ENCODE measurements around the gene SH3RF3.

- TF ChIP-seq MAX (IDR thresholded peaks at IDR 0.05) (no peak), CTCF (IDR thresholded peaks at IDR 0.05 in 2 of 3, conservative IDR thresholded peaks at IDR 0.05 in 1 of 3; ENCODE audit: borderline replicate concordance in 1 of 3, insufficient read depth in 1 of 3, low read depth in 2 of 3, low read length in 2 of 3) (no peak), TCF7L2 (IDR thresholded peaks at IDR 0.05; ENCODE audit: borderline replicate concordance, extremely low read depth, insufficient read depth, insufficient read length) (no peak), EZH2phosphoT487 (IDR thresholded peaks at IDR 0.05; ENCODE audit: borderline replicate concordance) (no peak), JUND (IDR thresholded peaks at IDR 0.05) (no peak), POLR2AphosphoS5 (IDR thresholded peaks at IDR 0.05; ENCODE audit: low read depth, low read length) (no peak), EZH2 (IDR thresholded peaks at IDR 0.05) (no peak), POLR2A (IDR thresholded peaks at IDR 0.05; ENCODE audit: borderline replicate concordance, extremely low read depth, insufficient read depth, insufficient read length) (no peak), FOSL1 (IDR thresholded peaks at IDR 0.05; ENCODE audit: low read depth) (no peak), YY1 (IDR thresholded peaks at IDR 0.05; ENCODE audit: extremely low read depth, insufficient replicate concordance, low read depth, low read length) (no peak), ZNF274 (IDR thresholded peaks at IDR 0.05; ENCODE audit: low read depth, low read length) (no peak), ZBTB33 (IDR thresholded peaks at IDR 0.05; ENCODE audit: extremely low read depth, insufficient replicate concordance, low read length) (no peak), ATF3 (IDR thresholded peaks at IDR 0.05) (no peak), SRF (IDR thresholded peaks at IDR 0.05; ENCODE audit: low read depth) (no peak)
Observed at GRCh38 chr2:109272461-109272860, 143.5 kb downstream of the SH3RF3 start.

Measured in HCT116 (cell line).